22Rv1 (cell line): ENCODE results near the gene NOX5.

Source experiments
- CTCF ChIP-seq: fragments of 450-650 bp; IDR thresholded peaks from 2 replicates; pipeline ENCODE4 v1.5.1; 2017; ENCODE audit warnings: mild to moderate bottlenecking
- ZFX ChIP-seq: fragments of 450-650 bp; IDR thresholded peaks from 2 replicates; pipeline ENCODE4 v1.6.1; 2017; ENCODE audit warnings: antibody characterized with exemption, borderline replicate concordance

GRCh38 chr15:69078638-69079037 is 64.1 kb downstream of the NOX5 start:
- TF ChIP-seq CTCF = no peak
- no peak for TF ChIP-seq ZFX
